HCT116 (cell line): ENCODE data around the gene GALT.

ENCODE experiments used
- CEBPB ChIP-seq: IDR thresholded peaks from 2 replicates; pipeline ENCODE4 v1.6.1; 2012; ENCODE audit warnings: low read depth
- EGR1 ChIP-seq: IDR thresholded peaks from 2 replicates; pipeline ENCODE4 v1.6.1; 2012; ENCODE audit warnings: low read depth
- ELF1 ChIP-seq: IDR thresholded peaks from 2 replicates; pipeline ENCODE4 v1.6.1; 2012; ENCODE audit warnings: low read depth, borderline replicate concordance
- EZH2 ChIP-seq: fragments of 200-600 bp; sonication (generic); IDR thresholded peaks from 2 replicates; pipeline ENCODE4 v1.6.1; 2017; ENCODE audit warnings: antibody characterized with exemption, mixed run types
- EZH2phosphoT487 ChIP-seq: fragments of 200-600 bp; IDR thresholded peaks from 2 replicates; pipeline ENCODE4 v1.6.1; 2018; ENCODE audit warnings: antibody characterized with exemption, borderline replicate concordance
- JUND ChIP-seq: IDR thresholded peaks from 2 replicates; pipeline ENCODE4 v1.6.1; 2012
- POLR2AphosphoS5 ChIP-seq: IDR thresholded peaks from 2 replicates; pipeline ENCODE4 v1.6.1; 2011; ENCODE audit warnings: mild to moderate bottlenecking, low read depth, low read length, moderate library complexity
- RAD21 ChIP-seq: IDR thresholded peaks from 2 replicates; pipeline ENCODE4 v1.6.1; 2012; ENCODE audit warnings: low read depth, mild to moderate bottlenecking
- SP1 ChIP-seq: IDR thresholded peaks from 2 replicates; pipeline ENCODE4 v1.6.1; 2012; ENCODE audit warnings: low read depth
- ZFX ChIP-seq: fragments of 450-650 bp; IDR thresholded peaks from 2 replicates; pipeline ENCODE4 v1.6.1; 2017
- TF ChIP-seq, protein P1 (sequence below), 3 experiments: fragments of 200-600 bp in 1 of 3; sonication (generic) in 1 of 3; IDR thresholded peaks in 2 of 3; conservative IDR thresholded peaks in 1 of 3; 2 replicates each; pipeline ENCODE4 v1.5.1; 2012 to 2017; ENCODE audit warnings: low read depth in 2 of 3, low read length in 2 of 3, antibody characterized with exemption in 1 of 3, borderline replicate concordance in 1 of 3, control low read depth in 1 of 3, mild to moderate bottlenecking in 1 of 3, mixed read lengths in 1 of 3, mixed run types in 1 of 3, moderate library complexity in 1 of 3; ENCODE audit not compliant: insufficient read depth in 1 of 3
- TF ChIP-seq, protein P2 (sequence below): IDR thresholded peaks from 2 replicates; pipeline ENCODE4 v1.6.1; 2012; ENCODE audit warnings: low read depth
- TF ChIP-seq, protein P3 (sequence below): IDR thresholded peaks from 2 replicates; pipeline ENCODE4 v1.6.1; 2012
- TF ChIP-seq, protein P4 (sequence below): IDR thresholded peaks from 2 replicates; pipeline ENCODE4 v1.6.1; 2012

DNA sequence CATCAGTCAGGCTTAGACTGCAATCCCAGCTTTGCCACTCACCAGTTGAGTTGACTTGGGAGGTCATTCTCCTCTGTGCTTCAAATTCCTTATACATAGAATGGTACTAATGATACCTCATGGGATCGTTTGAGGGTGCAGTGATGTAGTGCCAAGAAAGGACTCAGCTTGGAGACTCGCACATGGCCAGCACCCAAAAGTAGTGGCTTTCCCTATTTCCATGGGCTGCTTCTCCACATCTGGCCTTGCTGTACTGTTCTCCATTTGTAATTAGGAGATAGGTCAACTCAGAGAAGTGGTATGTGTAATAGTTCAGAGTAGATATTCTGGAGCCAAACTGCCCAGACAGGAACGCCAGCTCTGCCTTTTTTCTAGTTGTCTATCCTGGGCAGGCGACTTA lies 39.1 kb downstream of the GALT start:
- TF ChIP-seq JUND: no peak
- TF ChIP-seq, protein P1, sequence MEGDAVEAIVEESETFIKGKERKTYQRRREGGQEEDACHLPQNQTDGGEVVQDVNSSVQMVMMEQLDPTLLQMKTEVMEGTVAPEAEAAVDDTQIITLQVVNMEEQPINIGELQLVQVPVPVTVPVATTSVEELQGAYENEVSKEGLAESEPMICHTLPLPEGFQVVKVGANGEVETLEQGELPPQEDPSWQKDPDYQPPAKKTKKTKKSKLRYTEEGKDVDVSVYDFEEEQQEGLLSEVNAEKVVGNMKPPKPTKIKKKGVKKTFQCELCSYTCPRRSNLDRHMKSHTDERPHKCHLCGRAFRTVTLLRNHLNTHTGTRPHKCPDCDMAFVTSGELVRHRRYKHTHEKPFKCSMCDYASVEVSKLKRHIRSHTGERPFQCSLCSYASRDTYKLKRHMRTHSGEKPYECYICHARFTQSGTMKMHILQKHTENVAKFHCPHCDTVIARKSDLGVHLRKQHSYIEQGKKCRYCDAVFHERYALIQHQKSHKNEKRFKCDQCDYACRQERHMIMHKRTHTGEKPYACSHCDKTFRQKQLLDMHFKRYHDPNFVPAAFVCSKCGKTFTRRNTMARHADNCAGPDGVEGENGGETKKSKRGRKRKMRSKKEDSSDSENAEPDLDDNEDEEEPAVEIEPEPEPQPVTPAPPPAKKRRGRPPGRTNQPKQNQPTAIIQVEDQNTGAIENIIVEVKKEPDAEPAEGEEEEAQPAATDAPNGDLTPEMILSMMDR (IDR thresholded peaks at IDR 0.05 in 2 of 3, conservative IDR thresholded peaks at IDR 0.05 in 1 of 3; ENCODE audit: borderline replicate concordance in 1 of 3, insufficient read depth in 1 of 3, low read depth in 2 of 3, low read length in 2 of 3): no peak
- TF ChIP-seq, protein P2, sequence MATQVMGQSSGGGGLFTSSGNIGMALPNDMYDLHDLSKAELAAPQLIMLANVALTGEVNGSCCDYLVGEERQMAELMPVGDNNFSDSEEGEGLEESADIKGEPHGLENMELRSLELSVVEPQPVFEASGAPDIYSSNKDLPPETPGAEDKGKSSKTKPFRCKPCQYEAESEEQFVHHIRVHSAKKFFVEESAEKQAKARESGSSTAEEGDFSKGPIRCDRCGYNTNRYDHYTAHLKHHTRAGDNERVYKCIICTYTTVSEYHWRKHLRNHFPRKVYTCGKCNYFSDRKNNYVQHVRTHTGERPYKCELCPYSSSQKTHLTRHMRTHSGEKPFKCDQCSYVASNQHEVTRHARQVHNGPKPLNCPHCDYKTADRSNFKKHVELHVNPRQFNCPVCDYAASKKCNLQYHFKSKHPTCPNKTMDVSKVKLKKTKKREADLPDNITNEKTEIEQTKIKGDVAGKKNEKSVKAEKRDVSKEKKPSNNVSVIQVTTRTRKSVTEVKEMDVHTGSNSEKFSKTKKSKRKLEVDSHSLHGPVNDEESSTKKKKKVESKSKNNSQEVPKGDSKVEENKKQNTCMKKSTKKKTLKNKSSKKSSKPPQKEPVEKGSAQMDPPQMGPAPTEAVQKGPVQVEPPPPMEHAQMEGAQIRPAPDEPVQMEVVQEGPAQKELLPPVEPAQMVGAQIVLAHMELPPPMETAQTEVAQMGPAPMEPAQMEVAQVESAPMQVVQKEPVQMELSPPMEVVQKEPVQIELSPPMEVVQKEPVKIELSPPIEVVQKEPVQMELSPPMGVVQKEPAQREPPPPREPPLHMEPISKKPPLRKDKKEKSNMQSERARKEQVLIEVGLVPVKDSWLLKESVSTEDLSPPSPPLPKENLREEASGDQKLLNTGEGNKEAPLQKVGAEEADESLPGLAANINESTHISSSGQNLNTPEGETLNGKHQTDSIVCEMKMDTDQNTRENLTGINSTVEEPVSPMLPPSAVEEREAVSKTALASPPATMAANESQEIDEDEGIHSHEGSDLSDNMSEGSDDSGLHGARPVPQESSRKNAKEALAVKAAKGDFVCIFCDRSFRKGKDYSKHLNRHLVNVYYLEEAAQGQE: no peak
- TF ChIP-seq ZFX: no peak
- TF ChIP-seq EZH2: no peak
- TF ChIP-seq, protein P3, sequence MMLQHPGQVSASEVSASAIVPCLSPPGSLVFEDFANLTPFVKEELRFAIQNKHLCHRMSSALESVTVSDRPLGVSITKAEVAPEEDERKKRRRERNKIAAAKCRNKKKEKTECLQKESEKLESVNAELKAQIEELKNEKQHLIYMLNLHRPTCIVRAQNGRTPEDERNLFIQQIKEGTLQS: no peak
- no peak for TF ChIP-seq CEBPB
- TF ChIP-seq ELF1: no peak
- TF ChIP-seq EGR1: no peak
- no peak for TF ChIP-seq SP1
- no peak for TF ChIP-seq EZH2phosphoT487
- TF ChIP-seq RAD21: no peak
- TF ChIP-seq, protein P4, sequence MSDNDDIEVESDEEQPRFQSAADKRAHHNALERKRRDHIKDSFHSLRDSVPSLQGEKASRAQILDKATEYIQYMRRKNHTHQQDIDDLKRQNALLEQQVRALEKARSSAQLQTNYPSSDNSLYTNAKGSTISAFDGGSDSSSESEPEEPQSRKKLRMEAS: no peak
- no peak for TF ChIP-seq POLR2AphosphoS5
